Activated naive CD8-positive, alpha-beta T cell (primary cell): ENCODE data around the gene EPHA1.
"Not testable (repeated sequence)": the region's sequence is repeated elsewhere in the genome, so short reads cannot be mapped to it uniquely, and the experiment has no call there.

Experiments used
- H3K27ac Mint-ChIP-seq: one replicate; pipeline ENCODE4 v1.8.0; 2021; ENCODE audit warnings: mixed read lengths
- H3K27me3 Mint-ChIP-seq: one replicate; pipeline ENCODE4 v1.8.0; 2021; ENCODE audit warnings: mixed read lengths
- H3K36me3 Mint-ChIP-seq: one replicate; pipeline ENCODE4 v1.8.0; 2021; ENCODE audit warnings: mixed read lengths
- H3K4me1 Mint-ChIP-seq: one replicate; pipeline ENCODE4 v1.8.0; 2021; ENCODE audit warnings: low read depth, mixed read lengths
- H3K4me3 Mint-ChIP-seq: one replicate; pipeline ENCODE4 v1.8.0; 2021; ENCODE audit warnings: mild to moderate bottlenecking, mixed read lengths
- H3K9me3 Mint-ChIP-seq: one replicate; pipeline ENCODE4 v1.8.0; 2021; ENCODE audit warnings: low read depth, mixed read lengths

Gene EPHA1

GRCh38 chr7:143418681-143419458 is 10.2 kb upstream of the EPHA1 start:
- H3K4me3 Mint-ChIP-seq = no peak overlapping the region
- peaks cover 22% of the 10 kb centered on the region for H3K36me3 Mint-ChIP-seq
- H3K9me3 Mint-ChIP-seq = no peaks in the 10 kb centered on the region
- H3K27me3 Mint-ChIP-seq = no peaks in the 10 kb centered on the region
- no peak overlapping the region for H3K27ac Mint-ChIP-seq
- H3K4me1 Mint-ChIP-seq = peaks cover 18% of the 10 kb centered on the region

GRCh38 chr7:143417734-143418383 is 9.2 kb upstream of the EPHA1 start:
- Mint-ChIP-seq H3K9me3 (no peaks in the 10 kb centered on the region), H3K4me1 (peaks cover 18% of the 10 kb centered on the region), H3K36me3 (peaks cover 20% of the 10 kb centered on the region), H3K27ac (no peak overlapping the region), H3K4me3 (no peak overlapping the region), H3K27me3 (no peaks in the 10 kb centered on the region)

- peaks cover 25% of the 10 kb centered on the region for H3K4me1 Mint-ChIP-seq
- no peak overlapping the region for H3K4me3 Mint-ChIP-seq
- peaks cover 20% of the 10 kb centered on the region for H3K36me3 Mint-ChIP-seq
- no peak overlapping the region for H3K27ac Mint-ChIP-seq
- H3K9me3 Mint-ChIP-seq = no peaks in the 10 kb centered on the region
- no peaks in the 10 kb centered on the region for H3K27me3 Mint-ChIP-seq
Measured at GRCh38 chr7:143416565-143417149, 8.0 kb upstream of the EPHA1 start.

- Mint-ChIP-seq H3K36me3 (peaks cover 20% of the 10 kb centered on the region), H3K27ac (no peak overlapping the region), H3K4me1 (peaks cover 30% of the 10 kb centered on the region), H3K4me3 (no peak overlapping the region), H3K27me3 (no peaks in the 10 kb centered on the region), H3K9me3 (no peaks in the 10 kb centered on the region)
Measured at GRCh38 chr7:143415742-143416397, 7.2 kb upstream of the EPHA1 start.

- H3K27ac Mint-ChIP-seq, H3K4me3 Mint-ChIP-seq, H3K9me3 Mint-ChIP-seq, H3K27me3 Mint-ChIP-seq: not testable (repeated sequence)
- H3K36me3 Mint-ChIP-seq = peaks cover 14% of the 10 kb centered on the region
- peaks cover 33% of the 10 kb centered on the region for H3K4me1 Mint-ChIP-seq
Measured at GRCh38 chr7:143415209-143415608, 6.6 kb upstream of the EPHA1 start.

- H3K27ac Mint-ChIP-seq = no peak overlapping the region
- no peak overlapping the region for H3K4me3 Mint-ChIP-seq
- H3K36me3 Mint-ChIP-seq = peaks cover 4% of the 10 kb centered on the region
- no peaks in the 10 kb centered on the region for H3K9me3 Mint-ChIP-seq
- no peaks in the 10 kb centered on the region for H3K27me3 Mint-ChIP-seq
- H3K4me1 Mint-ChIP-seq = peaks cover 35% of the 10 kb centered on the region
Measured at GRCh38 chr7:143413123-143413522, 4.5 kb upstream of the EPHA1 start.

GRCh38 chr7:143411976-143412708 is 3.5 kb upstream of the EPHA1 start:
- Mint-ChIP-seq H3K4me3 (no peak overlapping the region), H3K36me3 (peaks cover 4% of the 10 kb centered on the region), H3K4me1 (peaks cover 44% of the 10 kb centered on the region), H3K27me3 (no peaks in the 10 kb centered on the region), H3K27ac (peak overlapping the region; percentile 16), H3K9me3 (no peaks in the 10 kb centered on the region)

GRCh38 chr7:143410521-143411004 is 1.9 kb upstream of the EPHA1 start:
- H3K27me3 Mint-ChIP-seq = no peaks in the 10 kb centered on the region
- H3K4me3 Mint-ChIP-seq = peak overlapping the region; percentile 90
- peaks cover 56% of the 10 kb centered on the region for H3K4me1 Mint-ChIP-seq
- H3K27ac Mint-ChIP-seq = no peak overlapping the region
- H3K9me3 Mint-ChIP-seq = no peaks in the 10 kb centered on the region
- peaks cover 4% of the 10 kb centered on the region for H3K36me3 Mint-ChIP-seq

- no peaks in the 10 kb centered on the region for H3K9me3 Mint-ChIP-seq
- H3K4me1 Mint-ChIP-seq = peaks cover 74% of the 10 kb centered on the region
- no peaks in the 10 kb centered on the region for H3K27me3 Mint-ChIP-seq
- peak overlapping the region; percentile 88 for H3K27ac Mint-ChIP-seq
- H3K36me3 Mint-ChIP-seq = no peaks in the 10 kb centered on the region
- peak overlapping the region; percentile 90 for H3K4me3 Mint-ChIP-seq
Measured at GRCh38 chr7:143408252-143408685, 387 bp downstream of the EPHA1 start.

GRCh38 chr7:143407287-143408251 is 1.1 kb downstream of the EPHA1 start:
- peaks cover 78% of the 10 kb centered on the region for H3K4me1 Mint-ChIP-seq
- no peaks in the 10 kb centered on the region for H3K9me3 Mint-ChIP-seq
- H3K36me3 Mint-ChIP-seq = no peaks in the 10 kb centered on the region
- H3K4me3 Mint-ChIP-seq = peak overlapping the region; percentile 90
- peak overlapping the region; percentile 88 for H3K27ac Mint-ChIP-seq
- no peaks in the 10 kb centered on the region for H3K27me3 Mint-ChIP-seq

- Mint-ChIP-seq H3K27me3 (no peaks in the 10 kb centered on the region), H3K4me1 (peaks cover 72% of the 10 kb centered on the region), H3K36me3 (no peaks in the 10 kb centered on the region), H3K9me3 (no peaks in the 10 kb centered on the region), H3K4me3 (peak overlapping the region; percentile 39), H3K27ac (peak overlapping the region; percentile 88)
Measured at GRCh38 chr7:143406002-143406357, 2.7 kb downstream of the EPHA1 start.

- H3K9me3 Mint-ChIP-seq = no peaks in the 10 kb centered on the region
- H3K4me3 Mint-ChIP-seq = no peak overlapping the region
- H3K27ac Mint-ChIP-seq = peak overlapping the region; percentile 88
- H3K36me3 Mint-ChIP-seq = no peaks in the 10 kb centered on the region
- H3K4me1 Mint-ChIP-seq = peaks cover 68% of the 10 kb centered on the region
- no peaks in the 10 kb centered on the region for H3K27me3 Mint-ChIP-seq
Measured at GRCh38 chr7:143405173-143406001, 3.3 kb downstream of the EPHA1 start.

GRCh38 chr7:143402233-143402632 is 6.4 kb downstream of the EPHA1 start:
- peak overlapping the region; percentile 61 for H3K27ac Mint-ChIP-seq
- peaks cover 44% of the 10 kb centered on the region for H3K4me1 Mint-ChIP-seq
- H3K27me3 Mint-ChIP-seq, H3K9me3 Mint-ChIP-seq, H3K4me3 Mint-ChIP-seq, H3K36me3 Mint-ChIP-seq: not testable (repeated sequence)
